Measurements from ENCODE around the gene ANGPT4. TPM values are rescaled to one million over a fixed set of nuclear protein-coding genes. Genes with fewer than 3 reads are reported as not detected.

Gene ANGPT4
- total RNA-seq, 1 donor from 2014 or later, result 0.22 TPM

DNA sequence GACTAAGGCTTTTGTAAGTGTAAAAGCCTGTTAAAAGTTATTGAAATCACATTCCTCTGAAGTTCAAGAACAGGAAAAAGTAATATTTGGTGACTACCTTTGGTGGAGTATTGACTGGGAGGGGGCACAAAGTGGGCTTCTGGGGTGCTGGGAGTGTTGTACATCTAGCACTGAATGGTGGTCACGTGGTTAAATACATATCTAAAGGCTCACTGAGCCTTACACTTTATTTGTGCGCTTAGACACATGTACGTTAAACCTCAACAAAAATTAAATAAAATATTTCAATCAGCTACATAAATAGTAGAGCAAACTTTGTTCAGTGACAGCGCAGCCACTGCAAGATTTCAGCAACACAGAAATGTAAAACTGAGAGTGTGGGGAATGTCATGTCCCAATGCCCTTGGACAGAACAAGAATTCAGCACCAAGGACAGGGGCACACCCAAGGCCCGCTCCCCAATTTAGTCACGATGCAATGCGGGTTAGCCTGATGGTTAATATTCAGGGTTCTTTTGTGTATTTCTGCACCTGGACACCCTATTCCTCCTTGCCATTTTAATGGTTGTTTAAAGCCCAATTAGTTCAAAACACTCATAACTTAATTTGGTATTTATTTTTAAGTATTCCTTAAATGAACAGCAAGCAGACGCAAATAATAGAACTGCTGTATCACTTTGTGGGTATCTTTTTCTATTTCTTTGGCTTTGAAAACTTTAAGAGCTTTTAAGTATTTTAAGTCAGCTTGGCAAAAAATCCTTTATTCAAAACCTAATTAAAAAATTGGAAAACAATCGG, 37.4 kb downstream of the ANGPT4 start:
- no peaks in the 10 kb centered on the region for H3K36me3 Mint-ChIP-seq (ENCODE audit: unreplicated experiment)
- peaks cover 6% of the 10 kb centered on the region for H3K27me3 Mint-ChIP-seq (ENCODE audit: unreplicated experiment)
- no peak overlapping the region for H3K4me3 Mint-ChIP-seq (ENCODE audit: unreplicated experiment)
- no peak for DNase-seq
- TF ChIP-seq, protein P1, sequence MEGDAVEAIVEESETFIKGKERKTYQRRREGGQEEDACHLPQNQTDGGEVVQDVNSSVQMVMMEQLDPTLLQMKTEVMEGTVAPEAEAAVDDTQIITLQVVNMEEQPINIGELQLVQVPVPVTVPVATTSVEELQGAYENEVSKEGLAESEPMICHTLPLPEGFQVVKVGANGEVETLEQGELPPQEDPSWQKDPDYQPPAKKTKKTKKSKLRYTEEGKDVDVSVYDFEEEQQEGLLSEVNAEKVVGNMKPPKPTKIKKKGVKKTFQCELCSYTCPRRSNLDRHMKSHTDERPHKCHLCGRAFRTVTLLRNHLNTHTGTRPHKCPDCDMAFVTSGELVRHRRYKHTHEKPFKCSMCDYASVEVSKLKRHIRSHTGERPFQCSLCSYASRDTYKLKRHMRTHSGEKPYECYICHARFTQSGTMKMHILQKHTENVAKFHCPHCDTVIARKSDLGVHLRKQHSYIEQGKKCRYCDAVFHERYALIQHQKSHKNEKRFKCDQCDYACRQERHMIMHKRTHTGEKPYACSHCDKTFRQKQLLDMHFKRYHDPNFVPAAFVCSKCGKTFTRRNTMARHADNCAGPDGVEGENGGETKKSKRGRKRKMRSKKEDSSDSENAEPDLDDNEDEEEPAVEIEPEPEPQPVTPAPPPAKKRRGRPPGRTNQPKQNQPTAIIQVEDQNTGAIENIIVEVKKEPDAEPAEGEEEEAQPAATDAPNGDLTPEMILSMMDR (IDR thresholded peaks at IDR 0.05; ENCODE audit: partially characterized antibody, unreplicated experiment), result no peak
- H3K4me1 Mint-ChIP-seq (ENCODE audit: low read depth, unreplicated experiment), result peaks cover 8% of the 10 kb centered on the region
- no peak overlapping the region for H3K27ac Mint-ChIP-seq (ENCODE audit: unreplicated experiment)
- H3K9me3 Mint-ChIP-seq (ENCODE audit: unreplicated experiment), result peaks cover 3% of the 10 kb centered on the region

- Mint-ChIP-seq H3K27ac (ENCODE audit: unreplicated experiment) (no peak overlapping the region), H3K4me1 (ENCODE audit: low read depth, unreplicated experiment) (peaks cover 14% of the 10 kb centered on the region), H3K9me3 (ENCODE audit: unreplicated experiment) (peaks cover 5% of the 10 kb centered on the region), H3K27me3 (ENCODE audit: unreplicated experiment) (peaks cover 9% of the 10 kb centered on the region), H3K4me3 (ENCODE audit: unreplicated experiment) (no peak overlapping the region), H3K36me3 (ENCODE audit: unreplicated experiment) (no peaks in the 10 kb centered on the region)
- DNase-seq, result no peak
- TF ChIP-seq, protein P1 (IDR thresholded peaks at IDR 0.05; ENCODE audit: partially characterized antibody, unreplicated experiment), result no peak
Observed at GRCh38 chr20:877814-878213, 38.3 kb downstream of the ANGPT4 start.

GRCh38 chr20:875115-875514, 41.0 kb downstream of the ANGPT4 start:
- Mint-ChIP-seq H3K4me3 (ENCODE audit: unreplicated experiment) (no peak overlapping the region), H3K4me1 (ENCODE audit: low read depth, unreplicated experiment) (peaks cover 17% of the 10 kb centered on the region), H3K36me3 (ENCODE audit: unreplicated experiment) (no peaks in the 10 kb centered on the region), H3K27me3 (ENCODE audit: unreplicated experiment) (peaks cover 5% of the 10 kb centered on the region), H3K9me3 (ENCODE audit: unreplicated experiment) (peaks cover 7% of the 10 kb centered on the region), H3K27ac (ENCODE audit: unreplicated experiment) (peak overlapping the region; percentile 7)
- no peak for DNase-seq
- TF ChIP-seq, protein P1 (IDR thresholded peaks at IDR 0.05; ENCODE audit: partially characterized antibody, unreplicated experiment), result no peak

GRCh38 chr20:873875-874607, 42.1 kb downstream of the ANGPT4 start:
- Mint-ChIP-seq H3K27ac (ENCODE audit: unreplicated experiment) (peak overlapping the region; percentile 67), H3K4me3 (ENCODE audit: unreplicated experiment) (peak overlapping the region; percentile 60), H3K4me1 (ENCODE audit: low read depth, unreplicated experiment) (peaks cover 17% of the 10 kb centered on the region), H3K36me3 (ENCODE audit: unreplicated experiment) (no peaks in the 10 kb centered on the region), H3K27me3 (ENCODE audit: unreplicated experiment) (peaks cover 5% of the 10 kb centered on the region), H3K9me3 (ENCODE audit: unreplicated experiment) (peaks cover 7% of the 10 kb centered on the region)
- TF ChIP-seq, protein P1 (IDR thresholded peaks at IDR 0.05; ENCODE audit: partially characterized antibody, unreplicated experiment), result no peak
- no peak for DNase-seq

Measured in glutamatergic neuron (in vitro differentiated cells).